Trophoblast cell (in vitro differentiated cells and primary cell): Measurements from ENCODE around the gene PLEKHM3.

Experiments
- DNase-seq, 2 donors: peaks; one replicate each; pipeline ENCODE4 v3.0.0-alpha.2; 2016
- H2AFZ ChIP-seq: 2 replicates; pipeline ENCODE4 v1.6.1; 2013; ENCODE audit warnings: low read length, moderate library complexity, mild to moderate bottlenecking; ENCODE audit not compliant: insufficient read depth, poor library complexity
- H2AK5ac ChIP-seq: 2 replicates; pipeline ENCODE4 v1.6.1; 2013; ENCODE audit warnings: mild to moderate bottlenecking, low read length
- H2BK120ac ChIP-seq: 2 replicates; pipeline ENCODE4 v1.6.1; 2013; ENCODE audit warnings: low read length, mild to moderate bottlenecking, moderate library complexity; ENCODE audit not compliant: insufficient read depth, poor library complexity
- H2BK12ac ChIP-seq: 2 replicates; pipeline ENCODE4 v1.6.1; 2013; ENCODE audit warnings: mild to moderate bottlenecking, low read length, moderate library complexity
- H2BK5ac ChIP-seq: 2 replicates; pipeline ENCODE4 v1.6.1; 2013; ENCODE audit warnings: low read length, low read depth, moderate library complexity, mild to moderate bottlenecking; ENCODE audit not compliant: poor library complexity
- H3K14ac ChIP-seq: 2 replicates; pipeline ENCODE4 v1.6.1; 2013; ENCODE audit warnings: mild to moderate bottlenecking, low read length
- H3K18ac ChIP-seq: 2 replicates; pipeline ENCODE4 v1.6.1; 2013; ENCODE audit warnings: mild to moderate bottlenecking, low read length
- H3K23ac ChIP-seq: 2 replicates; pipeline ENCODE4 v1.6.1; 2013; ENCODE audit warnings: low read length
- H3K27ac ChIP-seq: 2 replicates; pipeline ENCODE4 v1.5.1; 2013; ENCODE audit warnings: low read depth, mild to moderate bottlenecking, inconsistent platforms, low read length, moderate library complexity
- H3K27me3 ChIP-seq: 2 replicates; pipeline ENCODE4 v1.6.1; 2013; ENCODE audit warnings: inconsistent platforms, mild to moderate bottlenecking, low read length, moderate library complexity; ENCODE audit not compliant: insufficient read depth
- H3K36me3 ChIP-seq, 2 experiments: 1 replicate in 1 of 2; 2 replicates in 1 of 2; pipeline ENCODE4 v1.6.1; 2013; ENCODE audit warnings: low read length in 2 of 2, mild to moderate bottlenecking in 2 of 2, moderate library complexity in 1 of 2; ENCODE audit not compliant: insufficient read depth in 2 of 2, control insufficient read depth in 1 of 2
- H3K4ac ChIP-seq: 2 replicates; pipeline ENCODE4 v1.6.1; 2013; ENCODE audit warnings: low read depth, mild to moderate bottlenecking, low read length, moderate library complexity
- H3K4me1 ChIP-seq, 2 experiments: 1 replicate in 1 of 2; 2 replicates in 1 of 2; pipeline ENCODE4 v1.6.1; 2013; ENCODE audit warnings: low read length in 2 of 2, mild to moderate bottlenecking in 2 of 2, moderate library complexity in 1 of 2; ENCODE audit not compliant: insufficient read depth in 2 of 2, control insufficient read depth in 1 of 2
- H3K4me2 ChIP-seq: 2 replicates; pipeline ENCODE4 v1.6.1; 2013; ENCODE audit warnings: inconsistent platforms, mild to moderate bottlenecking, low read length, moderate library complexity
- H3K4me3 ChIP-seq: 2 replicates; pipeline ENCODE4 v1.5.1; 2013; ENCODE audit warnings: mild to moderate bottlenecking, low read depth, low read length, inconsistent platforms
- H3K79me1 ChIP-seq: one replicate; pipeline ENCODE4 v1.6.1; 2013; ENCODE audit warnings: low read length
- H3K79me2 ChIP-seq: 2 replicates; pipeline ENCODE4 v1.6.1; 2013; ENCODE audit warnings: low read length, mild to moderate bottlenecking; ENCODE audit not compliant: control insufficient read depth, insufficient read depth, poor library complexity
- H3K9ac ChIP-seq: 2 replicates; pipeline ENCODE4 v1.6.1; 2013; ENCODE audit warnings: mild to moderate bottlenecking, low read length
- H3K9me3 ChIP-seq: 2 replicates; pipeline ENCODE4 v1.6.1; 2013; ENCODE audit warnings: low read depth, mild to moderate bottlenecking, control low read depth, inconsistent platforms, low read length; ENCODE audit not compliant: insufficient read depth
- H4K12ac ChIP-seq: 2 replicates; pipeline ENCODE4 v1.6.1; 2013; ENCODE audit warnings: low read depth, mild to moderate bottlenecking, low read length, moderate library complexity
- H4K8ac ChIP-seq: 2 replicates; pipeline ENCODE4 v1.6.1; 2013; ENCODE audit warnings: low read depth, mild to moderate bottlenecking, low read length, moderate library complexity
- H4K91ac ChIP-seq: one replicate; pipeline ENCODE4 v1.6.1; 2013; ENCODE audit warnings: low read depth, mild to moderate bottlenecking, low read length, moderate library complexity
- WGBS: extraction: QIAGEN DNeasy Blood & Tissue Kit; methylation state at CpG from one replicate; pipeline ENCODE4 v1.1.7; 2013; ENCODE audit warnings: missing lambda C conversion rate; ENCODE audit not compliant: insufficient read length, insufficient coverage; ENCODE audit errors: extremely low coverage; 5-methylcytosine and 5-hydroxymethylcytosine counted together

Gene PLEKHM3

DNA sequence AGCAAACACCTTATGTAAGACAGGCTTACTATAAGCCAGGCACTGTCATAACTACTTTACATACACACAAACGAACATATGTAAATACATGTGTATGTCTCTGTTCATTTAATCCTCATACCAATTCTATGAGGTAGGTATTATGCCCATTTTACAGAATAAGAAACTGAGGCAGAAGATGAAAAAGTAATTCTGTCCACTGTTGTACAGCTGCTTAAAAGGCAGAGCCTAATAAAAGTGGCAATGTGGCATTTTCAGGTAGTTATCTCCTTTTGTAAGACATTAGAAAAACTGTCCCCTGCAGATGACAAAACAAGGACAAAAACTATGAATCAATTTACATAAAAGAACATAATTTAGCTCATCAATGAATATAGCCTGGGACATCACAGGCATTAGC, 69.9 kb downstream of the PLEKHM3 start:
- H3K18ac ChIP-seq, result no peak overlapping the region
- no peak overlapping the region for H3K27ac ChIP-seq
- DNase-seq, result no peak
- no peak overlapping the region for H3K4ac ChIP-seq
- H3K14ac ChIP-seq, result no peak overlapping the region
- WGBS, result no CpG with 5 or more reads among the region's 1 CpG
- no peaks in the 10 kb centered on the region for H3K79me2 ChIP-seq
- H2AK5ac ChIP-seq, result no peak overlapping the region
- H3K4me3 ChIP-seq, result no peak overlapping the region
- no peak overlapping the region for H3K9ac ChIP-seq
- no peak overlapping the region for H2BK120ac ChIP-seq
- H2BK5ac ChIP-seq, result no peak overlapping the region
- H3K4me2 ChIP-seq, result no peak overlapping the region
- no peak overlapping the region for H2AFZ ChIP-seq
- no peak overlapping the region for H4K8ac ChIP-seq
- H3K9me3 ChIP-seq, result no peaks in the 10 kb centered on the region
- no peaks in the 10 kb centered on the region for H3K79me1 ChIP-seq
- H3K23ac ChIP-seq, result no peak overlapping the region
- no peaks in the 10 kb centered on the region for H3K36me3 ChIP-seq
- H4K91ac ChIP-seq, result no peak overlapping the region
- no peak overlapping the region for H4K12ac ChIP-seq
- H3K4me1 ChIP-seq, result no peaks in the 10 kb centered on the region
- H3K27me3 ChIP-seq, result no peaks in the 10 kb centered on the region
- no peak overlapping the region for H2BK12ac ChIP-seq

DNA sequence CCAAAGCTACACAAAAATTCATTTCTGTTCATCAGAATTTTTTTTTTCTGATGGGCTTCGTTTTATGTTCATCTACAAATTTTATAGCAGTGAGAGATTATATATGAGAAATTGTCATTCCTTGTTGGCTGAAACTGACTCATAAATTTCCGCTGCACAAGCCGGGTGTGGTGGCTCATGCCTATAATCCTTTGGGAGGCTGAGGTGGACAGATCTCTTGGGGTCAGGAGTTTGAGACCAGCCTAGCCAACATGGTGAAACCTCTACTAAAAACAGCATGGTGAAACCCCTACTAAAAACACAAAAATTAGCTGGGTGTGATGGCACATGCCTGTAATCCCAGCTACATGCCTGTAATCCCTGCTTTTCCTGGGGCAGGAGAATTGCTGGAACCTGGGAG, 72.0 kb downstream of the PLEKHM3 start:
- no peak overlapping the region for H4K12ac ChIP-seq
- DNase-seq, result no peak
- no peaks in the 10 kb centered on the region for H3K4me1 ChIP-seq
- no CpG with 5 or more reads among the region's 3 CpGs for WGBS
- no peak overlapping the region for H3K4me3 ChIP-seq
- H3K79me1 ChIP-seq, result no peaks in the 10 kb centered on the region
- no peaks in the 10 kb centered on the region for H3K27me3 ChIP-seq
- no peak overlapping the region for H3K23ac ChIP-seq
- no peak overlapping the region for H3K18ac ChIP-seq
- H2AK5ac ChIP-seq, result no peak overlapping the region
- H2BK12ac ChIP-seq, result no peak overlapping the region
- no peaks in the 10 kb centered on the region for H3K9me3 ChIP-seq
- H2BK5ac ChIP-seq, result no peak overlapping the region
- H3K9ac ChIP-seq, result no peak overlapping the region
- H3K14ac ChIP-seq, result no peak overlapping the region
- no peak overlapping the region for H3K27ac ChIP-seq
- no peak overlapping the region for H3K4ac ChIP-seq
- no peaks in the 10 kb centered on the region for H3K36me3 ChIP-seq
- H4K8ac ChIP-seq, result no peak overlapping the region
- H4K91ac ChIP-seq, result no peak overlapping the region
- H2BK120ac ChIP-seq, result no peak overlapping the region
- H3K79me2 ChIP-seq, result no peaks in the 10 kb centered on the region
- no peak overlapping the region for H2AFZ ChIP-seq
- H3K4me2 ChIP-seq, result no peak overlapping the region

DNA sequence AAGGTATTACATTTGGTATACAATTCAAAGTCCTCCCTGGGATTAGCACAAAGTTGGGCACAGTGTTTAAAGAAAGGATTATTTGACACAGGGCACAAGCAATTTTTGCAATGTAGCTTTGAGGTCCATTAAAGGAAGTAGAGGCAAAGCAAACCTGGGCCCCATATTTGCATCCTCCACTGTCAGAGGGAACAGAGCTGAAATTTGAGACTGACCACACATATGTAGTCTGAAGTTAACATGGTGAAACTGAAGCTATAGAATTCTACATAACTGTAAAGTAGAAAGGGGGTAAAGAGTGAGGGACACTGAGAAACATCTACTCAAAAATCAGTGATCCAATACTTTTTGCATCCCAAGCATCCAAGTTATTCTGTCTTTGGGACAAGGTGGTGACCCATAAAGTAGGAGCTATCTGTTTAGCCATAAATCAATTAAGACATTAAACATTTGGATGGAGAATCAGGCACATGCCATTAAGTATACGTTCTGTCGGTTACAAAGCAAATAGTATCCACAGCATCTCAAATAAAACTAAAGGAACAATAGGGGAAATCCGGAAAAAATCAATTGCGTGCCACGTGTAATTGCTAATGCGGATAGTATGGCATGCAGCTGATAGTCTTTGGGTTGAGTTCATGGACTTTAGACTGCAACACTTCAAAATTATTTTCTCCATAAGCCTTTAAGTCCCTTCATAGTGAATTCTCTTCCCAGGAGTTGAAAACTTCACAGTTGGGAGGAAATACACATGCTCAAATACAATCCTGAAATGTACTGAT, 72.6 kb downstream of the PLEKHM3 start:
- no peak overlapping the region for H3K18ac ChIP-seq
- no peaks in the 10 kb centered on the region for H3K79me1 ChIP-seq
- H3K27me3 ChIP-seq, result no peaks in the 10 kb centered on the region
- no peak overlapping the region for H2BK5ac ChIP-seq
- H2BK12ac ChIP-seq, result no peak overlapping the region
- no peak overlapping the region for H2AK5ac ChIP-seq
- no peaks in the 10 kb centered on the region for H3K36me3 ChIP-seq
- WGBS, result no CpG with 5 or more reads among the region's 6 CpGs
- no peak overlapping the region for H3K23ac ChIP-seq
- no peak overlapping the region for H3K27ac ChIP-seq
- H2AFZ ChIP-seq, result no peak overlapping the region
- no peak overlapping the region for H3K4me3 ChIP-seq
- H3K79me2 ChIP-seq, result no peaks in the 10 kb centered on the region
- H3K4me1 ChIP-seq, result no peaks in the 10 kb centered on the region
- no peak overlapping the region for H4K91ac ChIP-seq
- no peak overlapping the region for H3K4ac ChIP-seq
- H3K9me3 ChIP-seq, result no peaks in the 10 kb centered on the region
- H3K4me2 ChIP-seq, result no peak overlapping the region
- H3K14ac ChIP-seq, result no peak overlapping the region
- no peak overlapping the region for H3K9ac ChIP-seq
- no peak for DNase-seq
- H4K12ac ChIP-seq, result no peak overlapping the region
- no peak overlapping the region for H2BK120ac ChIP-seq
- H4K8ac ChIP-seq, result no peak overlapping the region

DNA sequence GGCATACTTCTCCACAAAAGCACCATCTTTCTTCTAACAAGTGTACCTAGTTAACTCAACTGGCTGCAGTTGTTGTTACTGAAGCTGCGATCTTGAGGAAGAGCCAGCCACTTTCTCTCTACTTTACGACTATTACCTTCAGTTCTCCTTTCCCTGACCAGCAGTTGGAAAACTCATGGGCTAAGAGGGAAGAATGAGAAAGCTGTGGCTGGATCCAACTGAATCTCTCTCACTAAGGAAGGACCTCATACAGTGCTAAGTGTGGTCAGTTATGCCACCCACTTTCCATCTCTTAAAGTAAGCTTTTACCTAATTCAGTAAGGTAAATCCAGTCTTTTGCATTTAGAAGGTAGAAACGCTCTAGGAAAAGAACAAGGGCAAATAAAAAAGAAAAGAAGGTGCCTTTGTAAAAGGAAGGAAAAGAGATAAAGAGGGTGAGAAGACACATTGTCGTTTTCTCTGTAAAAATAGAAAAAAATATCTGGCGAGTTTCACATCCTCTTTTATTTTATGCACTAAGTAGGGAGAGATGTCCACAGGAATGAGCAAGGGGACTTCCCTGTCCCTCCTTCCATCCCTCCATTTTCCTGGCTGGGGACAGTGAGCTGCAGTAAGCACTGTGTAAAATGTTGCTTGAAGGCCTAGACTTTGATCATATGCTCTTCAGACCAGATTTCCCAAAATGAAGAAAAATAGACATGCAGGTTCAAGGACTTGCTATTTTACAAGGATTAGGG, 73.4 kb downstream of the PLEKHM3 start:
- Histone ChIP-seq H3K18ac (no peak overlapping the region), H4K8ac (no peak overlapping the region), H2BK120ac (no peak overlapping the region), H4K91ac (no peak overlapping the region), H2AK5ac (no peak overlapping the region), H3K79me1 (no peaks in the 10 kb centered on the region), H3K36me3 (no peaks in the 10 kb centered on the region), H3K27me3 (no peaks in the 10 kb centered on the region), H3K4me2 (no peak overlapping the region), H3K23ac (no peak overlapping the region), H3K79me2 (no peaks in the 10 kb centered on the region), H4K12ac (no peak overlapping the region), H3K4ac (no peak overlapping the region), H3K4me1 (no peaks in the 10 kb centered on the region), H3K9ac (no peak overlapping the region), H3K9me3 (no peaks in the 10 kb centered on the region), H2BK5ac (no peak overlapping the region), H3K4me3 (no peak overlapping the region), H2AFZ (no peak overlapping the region), H3K27ac (no peak overlapping the region), H3K14ac (no peak overlapping the region), H2BK12ac (no peak overlapping the region)
- no peak for DNase-seq
- WGBS, result no CpG with 5 or more reads among the region's 5 CpGs
